MM.1S (cell line): ENCODE data around the gene HTRA3.

ENCODE experiments used
- DNase-seq: peaks from one replicate; pipeline ENCODE4 v3.0.0-alpha.2; 2015
- H2AFZ ChIP-seq: fragments of 300-600 bp; sonication (generic); 2 replicates; pipeline ENCODE4 v1.6.0; 2016; ENCODE audit warnings: antibody characterized with exemption, low read length
- H3F3A ChIP-seq: fragments of 300-600 bp; sonication (generic); 2 replicates; pipeline ENCODE4 v1.6.1; 2016; ENCODE audit warnings: mild to moderate bottlenecking, antibody characterized with exemption, low read length, moderate library complexity, mixed read lengths; ENCODE audit not compliant: insufficient read depth
- H3K27ac ChIP-seq: fragments of 300-600 bp; sonication (generic); 2 replicates; pipeline ENCODE4 v1.5.1; 2016; ENCODE audit warnings: mild to moderate bottlenecking, low read length
- H3K27me3 ChIP-seq: fragments of 300-600 bp; sonication (generic); replicated peaks from 2 replicates; pipeline ENCODE4 v1.6.0; 2016; ENCODE audit warnings: low read length; ENCODE audit not compliant: insufficient read depth
- H3K36me3 ChIP-seq: fragments of 300-600 bp; sonication (generic); replicated peaks from 2 replicates; pipeline ENCODE4 v1.6.1; 2016; ENCODE audit warnings: mild to moderate bottlenecking, low read length, mixed read lengths; ENCODE audit not compliant: insufficient read depth
- H3K4me1 ChIP-seq: fragments of 300-600 bp; sonication (generic); 2 replicates; pipeline ENCODE4 v1.6.1; 2016; ENCODE audit warnings: low read length, mixed read lengths
- H3K4me2 ChIP-seq: fragments of 300-600 bp; sonication (generic); 2 replicates; pipeline ENCODE4 v1.6.0; 2016; ENCODE audit warnings: low read depth, low read length
- H3K4me3 ChIP-seq: fragments of 300-600 bp; sonication (generic); 2 replicates; pipeline ENCODE4 v1.5.1; 2016; ENCODE audit warnings: low read length, mixed read lengths
- H3K79me2 ChIP-seq: fragments of 300-600 bp; sonication (generic); 2 replicates; pipeline ENCODE4 v1.6.1; 2016; ENCODE audit warnings: mixed run types, low read length, mixed read lengths
- H3K9ac ChIP-seq: fragments of 300-600 bp; sonication (generic); 2 replicates; pipeline ENCODE4 v1.6.1; 2016; ENCODE audit warnings: low read length, mixed read lengths
- H3K9me2 ChIP-seq: fragments of 300-600 bp; sonication (generic); replicated peaks from 2 replicates; pipeline ENCODE4 v1.6.1; 2016; ENCODE audit warnings: mild to moderate bottlenecking, low read length, mixed read lengths; ENCODE audit not compliant: insufficient read depth
- H3K9me3 ChIP-seq: fragments of 300-600 bp; sonication (generic); replicated peaks from 2 replicates; pipeline ENCODE4 v1.6.1; 2016; ENCODE audit warnings: mild to moderate bottlenecking, low read length, mixed read lengths; ENCODE audit not compliant: insufficient read depth
- H4K20me1 ChIP-seq: fragments of 300-600 bp; sonication (generic); 2 replicates; pipeline ENCODE4 v1.6.1; 2016; ENCODE audit warnings: mild to moderate bottlenecking, low read length, moderate library complexity, mixed read lengths; ENCODE audit not compliant: insufficient read depth
- CTCF ChIP-seq: fragments of 300-600 bp; sonication (generic); IDR thresholded peaks from 2 replicates; pipeline ENCODE4 v1.5.1; 2016; ENCODE audit warnings: antibody characterized with exemption, low read length, mixed read lengths
- EZH2 ChIP-seq: fragments of 300-600 bp; sonication (generic); optimal IDR thresholded peaks from 2 replicates; pipeline ENCODE3; 2017; ENCODE audit warnings: low read depth, mild to moderate bottlenecking, antibody characterized with exemption, low read length, mixed read lengths
- EZH2phosphoT487 ChIP-seq: fragments of 300-600 bp; sonication (generic); IDR thresholded peaks from 2 replicates; pipeline ENCODE4 v1.6.1; 2018; ENCODE audit warnings: antibody characterized with exemption, low read length

The HTRA3 gene

GRCh38 chr4:8269535-8270417 is at the start of gene HTRA3:
HTRA3 (plus strand) TSS chr4:8269754; CDS start chr4:8269969, 215 bp downstream.
- Histone ChIP-seq H3K4me2 (no peak within 1 kb of the TSS), H3K79me2 (no peaks in the 10 kb centered on the region), H3K36me3 (no peaks in the 10 kb centered on the region), H3K4me1 (no peaks in the 10 kb centered on the region), H3K4me3 (no peak within 1 kb of the TSS), H3K27me3 (peaks cover 94% of the 10 kb centered on the region), H4K20me1 (no peaks in the 10 kb centered on the region), H3F3A (no peaks in the 10 kb centered on the region), H3K27ac (no peak within 1 kb of the TSS), H3K9ac (no peak within 1 kb of the TSS), H3K9me2 (no peaks in the 10 kb centered on the region), H3K9me3 (no peaks in the 10 kb centered on the region), H2AFZ (no peak within 1 kb of the TSS)
- no peak for TF ChIP-seq EZH2phosphoT487
- TF ChIP-seq CTCF: no peak
- TF ChIP-seq EZH2: no peak
- no peak for DNase-seq

- Histone ChIP-seq H3K4me2 (no peak overlapping the region), H3K27me3 (peaks cover 8% of the 10 kb centered on the region; the same call in 1 of the 2 replicates), H3K9ac (no peak overlapping the region), H3K9me2 (no peaks in the 10 kb centered on the region), H2AFZ (no peak overlapping the region), H4K20me1 (no peaks in the 10 kb centered on the region), H3F3A (no peaks in the 10 kb centered on the region), H3K9me3 (no peaks in the 10 kb centered on the region), H3K79me2 (no peaks in the 10 kb centered on the region), H3K36me3 (no peaks in the 10 kb centered on the region), H3K4me1 (0 out of 2 replicates have a peak, but pooled peaks cover 6% of the 10 kb centered on the region), H3K27ac (no peak overlapping the region), H3K4me3 (no peak overlapping the region)
- TF ChIP-seq EZH2: no peak
- no peak for TF ChIP-seq CTCF
- no peak for DNase-seq
Observed at GRCh38 chr4:8220661-8221450, 48.7 kb upstream of the HTRA3 start.

GRCh38 chr4:8221476-8221875 is 48.1 kb upstream of the HTRA3 start:
- Histone ChIP-seq H3K9me2 (no peaks in the 10 kb centered on the region), H3K79me2 (no peaks in the 10 kb centered on the region), H3F3A (no peaks in the 10 kb centered on the region), H3K36me3 (no peaks in the 10 kb centered on the region), H3K9ac (no peak overlapping the region), H3K4me1 (0 out of 2 replicates have a peak, but pooled peaks cover 6% of the 10 kb centered on the region), H4K20me1 (no peaks in the 10 kb centered on the region), H3K4me2 (no peak overlapping the region), H3K27me3 (peaks cover 5% of the 10 kb centered on the region; the same call in 1 of the 2 replicates), H3K9me3 (no peaks in the 10 kb centered on the region), H2AFZ (no peak overlapping the region), H3K4me3 (no peak overlapping the region), H3K27ac (no peak overlapping the region; the same call in 1 of the 2 replicates)
- no peak for TF ChIP-seq EZH2phosphoT487
- no peak for TF ChIP-seq CTCF
- TF ChIP-seq EZH2: no peak
- no peak for DNase-seq
